Right lobe of liver (tissue), 6 donors: ENCODE measurements around the gene NRXN3. TPM values are rescaled to one million over a fixed set of nuclear protein-coding genes. Genes with fewer than 3 reads are reported as not detected.

Source experiments
- ATAC-seq, 4 donors: fragments of 200-7000 bp; cut with Tn5 transposase; one replicate each; pipeline ENCODE4 v1.9.1; 2020; ENCODE audit warnings: mild to moderate bottlenecking in 4 of 4, moderate library complexity in 4 of 4
- DNase-seq, 3 donors: peaks; one replicate each; pipeline ENCODE4 v3.0.0-alpha.2; 2020
- H3K27ac ChIP-seq, 3 donors: fragments of 200-600 bp; one replicate each; pipeline ENCODE4 v1.8.0; 2022
- H3K27me3 ChIP-seq, 2 donors: fragments of 200-600 bp; one replicate each; pipeline ENCODE4 v1.8.0; 2022
- H3K36me3 ChIP-seq, 4 donors: fragments of 200-600 bp; sonication (generic) in 1 of 4; one replicate each; pipeline versions ENCODE4 v1.5.1 to v1.8.0; 2017 to 2022; ENCODE audit warnings: control low read depth in 1 of 4
- H3K4me1 ChIP-seq, 4 donors: fragments of 200-600 bp; sonication (generic) in 1 of 4; one replicate each; pipeline versions ENCODE4 v1.5.1 to v1.8.0; 2017 to 2022; ENCODE audit warnings: control low read depth in 1 of 4
- H3K4me3 ChIP-seq, 3 donors: fragments of 200-600 bp; one replicate each; pipeline ENCODE4 v1.8.0; 2022
- H3K9me3 ChIP-seq, 4 donors: fragments of 200-600 bp; sonication (generic) in 1 of 4; one replicate each; pipeline versions ENCODE4 v1.5.1 to v1.8.0; 2017 to 2022; ENCODE audit warnings: control low read depth in 1 of 4
- CTCF ChIP-seq, 4 donors: fragments of 200-600 bp in 3 of 4; fragments of 450-650 bp in 1 of 4; IDR thresholded peaks; one replicate each; pipeline versions ENCODE4 v1.5.1 to v1.8.0; 2016 to 2022; ENCODE audit warnings: antibody characterized with exemption in 4 of 4, mild to moderate bottlenecking in 2 of 4
- POLR2A ChIP-seq: fragments of 450-650 bp; IDR thresholded peaks from one replicate; pipeline ENCODE4 v1.6.1; 2017; ENCODE audit warnings: antibody characterized with exemption, mild to moderate bottlenecking
- WGBS: methylation state at CpG from one replicate; pipeline ENCODE4 v1.1.6; 2018; ENCODE audit warnings: low coverage, low lambda C conversion rate; ENCODE audit not compliant: insufficient coverage; ENCODE audit errors: missing lambda C conversion rate; 5-methylcytosine and 5-hydroxymethylcytosine counted together
- intact Hi-C, 2 donors: fragments of 100-400 bp; cut with DNase I; formaldehyde crosslinking; loops; one replicate each; pipeline versions ENCODE4 v1.11.2 to v1.14.1; 2022
- total RNA-seq, 6 experiments: library from RNA; depleted of rRNA in 2 of 6; stranded (reverse); fragments of >200 nt in 2 of 6; fragmentation: NEBNext Ultra II Directional in 3 of 6; extraction: Animal tissue kit (Norgen Biotek cat#: 25700) in 3 of 6; gene quantifications; one replicate each; pipeline versions ENCODE4 v1.1.0 to v1.2.4, GENCODE V29; 2016 to 2023
- donor health status: DM: no; HTN: yes; CAD: no.
- donor health status: DM: no; HTN: no; CAD: no.
- donor health status: DM: no; HTN: no; CAD: no.
- donor health status: DM: no; HTN: yes; CAD: no.
- donor health status: DM: no; HTN: yes; CAD: no.

NRXN3 gene
- total RNA-seq, 6 experiments from 2014 or later, result 0.06 to 0.51 (median 0.23) TPM; not detected in 1

- ATAC-seq (no peak), DNase-seq (no peak)
- H3K27me3 ChIP-seq, result no peaks in the 10 kb centered on the region
- H3K27ac ChIP-seq, result no peak overlapping the region
- WGBS, result 42% methylated on average over 2 of the region's 2 CpGs
- TF ChIP-seq CTCF (IDR thresholded peaks at IDR 0.05) (no peak), POLR2A (no peak)
- no peaks in the 10 kb centered on the region for H3K9me3 ChIP-seq
- no peaks in the 10 kb centered on the region for H3K4me1 ChIP-seq
- H3K36me3 ChIP-seq, result no peaks in the 10 kb centered on the region
- intact Hi-C loops, result no loop called here
- H3K4me3 ChIP-seq, result no peak overlapping the region
These were observed 137.5 kb downstream of the NRXN3 start for GRCh38 chr14:78307671-78308070.

GRCh38 chr14:78308079-78308478 is 137.9 kb downstream of the NRXN3 start:
- no peaks in the 10 kb centered on the region for H3K9me3 ChIP-seq
- no peak overlapping the region for H3K27ac ChIP-seq
- no peak overlapping the region for H3K4me3 ChIP-seq
- TF ChIP-seq CTCF (IDR thresholded peaks at IDR 0.05), result no peak
- no peak for TF ChIP-seq POLR2A
- intact Hi-C loops, result no loop called here
- no peaks in the 10 kb centered on the region for H3K36me3 ChIP-seq
- no peak for ATAC-seq
- 42% methylated on average over 2 of the region's 2 CpGs for WGBS
- no peaks in the 10 kb centered on the region for H3K27me3 ChIP-seq
- no peak for DNase-seq
- no peaks in the 10 kb centered on the region for H3K4me1 ChIP-seq

- Histone ChIP-seq H3K4me3 (no peak overlapping the region), H3K9me3 (no peaks in the 10 kb centered on the region), H3K27ac (no peak overlapping the region), H3K4me1 (no peaks in the 10 kb centered on the region), H3K36me3 (no peaks in the 10 kb centered on the region), H3K27me3 (no peaks in the 10 kb centered on the region)
- intact Hi-C loops, result no loop called here
- 34% methylated on average over 3 of the region's 3 CpGs for WGBS
- DNase-seq, result no peak
- no peak for ATAC-seq
- TF ChIP-seq CTCF (IDR thresholded peaks at IDR 0.05) (no peak), POLR2A (no peak)
These were observed 140.1 kb downstream of the NRXN3 start for GRCh38 chr14:78310272-78310671.

GRCh38 chr14:78313499-78313898 is 143.3 kb downstream of the NRXN3 start:
- H3K4me1 ChIP-seq, result no peaks in the 10 kb centered on the region
- H3K9me3 ChIP-seq, result no peaks in the 10 kb centered on the region
- no peak for DNase-seq
- no peak for ATAC-seq
- WGBS, result 55% methylated on average over 3 of the region's 3 CpGs
- no peak overlapping the region for H3K27ac ChIP-seq
- H3K27me3 ChIP-seq, result no peaks in the 10 kb centered on the region
- TF ChIP-seq CTCF (IDR thresholded peaks at IDR 0.05) (no peak), POLR2A (no peak)
- no peaks in the 10 kb centered on the region for H3K36me3 ChIP-seq
- intact Hi-C loops, result no loop called here
- no peak overlapping the region for H3K4me3 ChIP-seq

GRCh38 chr14:78314484-78314883 is 144.3 kb downstream of the NRXN3 start:
- Histone ChIP-seq H3K27me3 (no peaks in the 10 kb centered on the region), H3K4me3 (no peak overlapping the region), H3K36me3 (no peaks in the 10 kb centered on the region), H3K9me3 (no peaks in the 10 kb centered on the region), H3K27ac (no peak overlapping the region), H3K4me1 (no peaks in the 10 kb centered on the region)
- TF ChIP-seq CTCF (IDR thresholded peaks at IDR 0.05), result no peak
- TF ChIP-seq POLR2A, result no peak
- intact Hi-C loops, result no loop called here
- ATAC-seq (no peak), DNase-seq (no peak)
- 60% methylated on average over 1 of the region's 4 CpGs for WGBS
